ENCODE measurements around the gene MISFA. TPM values are rescaled to one million over a fixed set of nuclear protein-coding genes. Genes with fewer than 3 reads are reported as not detected.

MISFA gene
- total RNA-seq, 1 donor from 2014 or later = 4.1 TPM

DNA sequence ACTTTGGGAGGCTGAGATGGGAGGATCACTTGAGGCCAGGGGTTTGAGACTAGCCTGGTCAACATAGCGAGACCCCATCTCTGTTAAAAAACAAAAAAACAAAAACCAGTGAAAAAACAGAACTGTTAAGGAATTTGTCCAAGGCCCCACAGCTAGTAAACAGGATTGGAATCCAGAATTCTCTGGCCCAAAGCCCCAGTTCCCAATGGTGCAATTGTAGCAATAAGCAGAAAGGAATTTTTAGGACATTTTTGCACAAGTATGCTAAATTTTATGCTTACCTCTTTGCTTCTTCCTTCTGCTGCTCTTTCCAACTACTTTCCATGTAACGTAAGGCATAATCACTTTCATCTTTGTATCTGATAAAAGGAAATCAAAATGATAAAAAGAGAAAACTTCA, 11.6 kb downstream of the MISFA start:
- Mint-ChIP-seq H3K27me3 (ENCODE audit: low read depth) (no peaks in the 10 kb centered on the region), H3K27ac (ENCODE audit: unreplicated experiment) (peak overlapping the region; percentile 32), H3K36me3 (ENCODE audit: low read depth) (peaks cover 26% of the 10 kb centered on the region), H3K4me3 (ENCODE audit: unreplicated experiment) (no peak overlapping the region), H3K9me3 (ENCODE audit: low read depth) (no peaks in the 10 kb centered on the region), H3K4me1 (ENCODE audit: low read depth) (peaks cover 7% of the 10 kb centered on the region)
- TF ChIP-seq, protein P1, sequence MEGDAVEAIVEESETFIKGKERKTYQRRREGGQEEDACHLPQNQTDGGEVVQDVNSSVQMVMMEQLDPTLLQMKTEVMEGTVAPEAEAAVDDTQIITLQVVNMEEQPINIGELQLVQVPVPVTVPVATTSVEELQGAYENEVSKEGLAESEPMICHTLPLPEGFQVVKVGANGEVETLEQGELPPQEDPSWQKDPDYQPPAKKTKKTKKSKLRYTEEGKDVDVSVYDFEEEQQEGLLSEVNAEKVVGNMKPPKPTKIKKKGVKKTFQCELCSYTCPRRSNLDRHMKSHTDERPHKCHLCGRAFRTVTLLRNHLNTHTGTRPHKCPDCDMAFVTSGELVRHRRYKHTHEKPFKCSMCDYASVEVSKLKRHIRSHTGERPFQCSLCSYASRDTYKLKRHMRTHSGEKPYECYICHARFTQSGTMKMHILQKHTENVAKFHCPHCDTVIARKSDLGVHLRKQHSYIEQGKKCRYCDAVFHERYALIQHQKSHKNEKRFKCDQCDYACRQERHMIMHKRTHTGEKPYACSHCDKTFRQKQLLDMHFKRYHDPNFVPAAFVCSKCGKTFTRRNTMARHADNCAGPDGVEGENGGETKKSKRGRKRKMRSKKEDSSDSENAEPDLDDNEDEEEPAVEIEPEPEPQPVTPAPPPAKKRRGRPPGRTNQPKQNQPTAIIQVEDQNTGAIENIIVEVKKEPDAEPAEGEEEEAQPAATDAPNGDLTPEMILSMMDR (IDR thresholded peaks at IDR 0.05) = no peak
- DNase-seq (ENCODE audit: low spot score) = no peak

DNA sequence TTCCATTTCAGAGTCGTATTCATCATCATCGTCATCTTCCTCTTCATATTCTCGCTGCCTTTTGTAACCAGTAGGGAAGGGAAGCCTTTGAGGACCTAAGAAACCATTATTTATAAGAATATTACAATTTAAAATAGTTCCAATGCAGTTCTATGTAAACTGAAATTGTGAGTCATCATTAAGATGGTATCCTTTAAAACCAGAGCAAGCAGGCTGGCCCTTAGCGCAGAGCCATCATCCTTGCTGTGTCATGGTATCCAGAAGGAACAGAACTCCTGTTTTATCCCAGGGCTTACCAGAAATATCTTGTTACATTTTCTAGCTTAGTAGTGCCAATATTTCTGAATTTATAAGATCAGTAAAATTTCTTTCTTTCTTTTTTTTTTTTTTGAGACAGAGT, 12.8 kb downstream of the MISFA start:
- Mint-ChIP-seq H3K4me3 (ENCODE audit: unreplicated experiment) (no peak overlapping the region), H3K27ac (ENCODE audit: unreplicated experiment) (no peak overlapping the region), H3K27me3 (ENCODE audit: low read depth) (no peaks in the 10 kb centered on the region), H3K36me3 (ENCODE audit: low read depth) (peaks cover 25% of the 10 kb centered on the region), H3K9me3 (ENCODE audit: low read depth) (no peaks in the 10 kb centered on the region), H3K4me1 (ENCODE audit: low read depth) (peaks cover 14% of the 10 kb centered on the region)
- DNase-seq (ENCODE audit: low spot score) = no peak
- TF ChIP-seq, protein P1 (IDR thresholded peaks at IDR 0.05) = no peak

DNA sequence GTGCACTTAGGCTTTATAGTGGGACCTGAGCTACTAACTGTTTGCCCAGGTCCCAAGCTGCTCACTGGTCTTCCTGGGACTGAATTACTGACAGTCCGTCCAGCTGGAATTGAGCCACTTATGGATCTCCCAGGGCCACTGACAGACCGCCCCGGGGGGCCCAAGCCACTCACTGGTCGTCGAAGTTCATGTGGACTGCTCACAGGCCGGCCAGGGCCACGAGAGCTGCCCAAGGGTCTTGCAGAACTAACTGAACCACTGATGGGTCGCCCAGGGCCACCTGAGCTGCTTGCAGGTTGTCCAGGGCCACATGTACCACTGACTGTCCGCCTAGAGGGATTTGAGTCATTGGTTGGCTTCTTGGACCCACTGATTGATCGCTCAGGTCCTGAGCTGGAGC, 15.1 kb downstream of the MISFA start:
- Mint-ChIP-seq H3K4me3 (ENCODE audit: unreplicated experiment) (no peak overlapping the region), H3K9me3 (ENCODE audit: low read depth) (no peaks in the 10 kb centered on the region), H3K4me1 (ENCODE audit: low read depth) (peaks cover 35% of the 10 kb centered on the region), H3K36me3 (ENCODE audit: low read depth) (peaks cover 19% of the 10 kb centered on the region), H3K27ac (ENCODE audit: unreplicated experiment) (no peak overlapping the region), H3K27me3 (ENCODE audit: low read depth) (no peaks in the 10 kb centered on the region)
- TF ChIP-seq, protein P1 (IDR thresholded peaks at IDR 0.05) = no peak
- no peak for DNase-seq (ENCODE audit: low spot score)

DNA sequence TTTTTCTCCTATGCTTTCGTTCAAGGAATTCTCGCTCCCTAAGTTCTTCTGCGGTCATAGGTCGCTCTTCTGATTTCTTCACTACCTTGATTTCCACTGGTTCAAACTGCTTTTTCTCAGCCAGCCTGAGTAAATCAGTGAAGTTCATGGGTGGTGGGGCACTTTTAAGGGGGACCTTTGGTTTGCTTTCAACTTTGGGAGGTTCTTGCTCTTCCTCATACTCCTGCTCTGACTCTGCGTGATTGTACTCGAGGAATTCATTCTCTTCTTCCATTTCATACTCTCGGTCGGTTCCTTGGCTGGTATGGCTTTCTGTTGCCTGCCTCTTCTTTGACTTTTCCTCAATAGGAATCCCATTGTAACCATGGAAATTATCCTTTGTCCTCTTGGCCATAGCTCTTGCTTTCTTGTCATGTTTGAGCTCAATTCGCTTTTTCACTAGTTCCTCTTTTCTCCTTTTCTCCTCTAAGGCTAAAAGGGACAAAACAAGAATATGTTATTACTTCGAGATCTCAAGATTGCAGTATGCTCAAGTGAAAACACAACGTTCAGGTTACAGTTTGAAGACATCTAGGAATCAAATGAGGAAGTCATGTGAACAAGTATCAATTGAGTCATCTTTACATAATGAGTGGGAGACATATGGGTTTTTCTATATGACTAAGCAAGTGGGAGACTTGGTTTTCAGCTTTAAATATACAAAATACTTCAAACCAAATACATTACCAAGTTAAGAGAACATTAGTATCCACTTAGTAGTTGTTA, 16.2 kb downstream of the MISFA start:
- Mint-ChIP-seq H3K9me3 (ENCODE audit: low read depth) (no peaks in the 10 kb centered on the region), H3K27ac (ENCODE audit: unreplicated experiment) (peak overlapping the region; percentile 13), H3K4me1 (ENCODE audit: low read depth) (peaks cover 36% of the 10 kb centered on the region), H3K4me3 (ENCODE audit: unreplicated experiment) (no peak overlapping the region), H3K36me3 (ENCODE audit: low read depth) (peaks cover 18% of the 10 kb centered on the region), H3K27me3 (ENCODE audit: low read depth) (no peaks in the 10 kb centered on the region)
- no peak for DNase-seq (ENCODE audit: low spot score)
- TF ChIP-seq, protein P1 (IDR thresholded peaks at IDR 0.05) = no peak

DNA sequence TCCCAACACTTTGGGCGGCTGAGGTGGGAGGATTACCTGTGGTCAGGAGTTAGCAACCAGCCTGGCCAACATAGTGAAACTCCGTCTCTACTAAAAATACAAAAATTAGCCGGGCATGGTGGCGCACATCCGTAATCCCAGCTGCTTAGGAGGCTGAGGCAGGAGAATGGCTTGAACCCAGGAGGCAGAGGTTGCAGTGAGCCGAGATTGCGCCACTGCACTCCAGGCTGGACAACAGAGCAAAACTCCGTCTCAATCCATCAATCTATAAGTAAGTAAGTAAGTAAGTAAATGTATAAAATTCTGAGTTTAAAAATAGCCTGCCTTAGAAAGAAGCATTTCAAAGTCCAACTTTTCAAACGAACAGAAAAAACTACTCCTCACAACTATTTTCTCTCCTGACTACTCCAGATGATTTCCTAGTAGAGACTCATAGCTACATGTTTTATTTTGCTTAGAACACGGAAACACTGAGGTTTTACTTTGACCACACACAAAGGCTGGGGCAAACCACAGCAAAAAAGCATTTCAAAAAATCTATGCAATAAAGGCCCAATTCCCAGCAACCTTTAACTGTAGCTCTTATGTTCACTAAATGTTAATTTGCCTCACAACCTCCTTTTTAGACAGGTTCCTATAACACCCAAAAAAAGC, 18.2 kb downstream of the MISFA start:
- Mint-ChIP-seq H3K27ac (ENCODE audit: unreplicated experiment) (peak overlapping the region; percentile 92), H3K27me3 (ENCODE audit: low read depth) (no peaks in the 10 kb centered on the region), H3K36me3 (ENCODE audit: low read depth) (peaks cover 16% of the 10 kb centered on the region), H3K9me3 (ENCODE audit: low read depth) (no peaks in the 10 kb centered on the region), H3K4me3 (ENCODE audit: unreplicated experiment) (peak overlapping the region; percentile 47), H3K4me1 (ENCODE audit: low read depth) (peaks cover 41% of the 10 kb centered on the region)
- no peak for DNase-seq (ENCODE audit: low spot score)
- TF ChIP-seq, protein P1 (IDR thresholded peaks at IDR 0.05) = no peak

Data from chondrocyte (in vitro differentiated cells).